Body of pancreas (tissue), 4 donors: Measurements from ENCODE around the gene DNM3. TPM values are rescaled to one million over a fixed set of nuclear protein-coding genes. Genes with fewer than 3 reads are reported as not detected.

ENCODE experiments used
- ATAC-seq: fragments of 150-250 bp; one replicate; pipeline ENCODE4 v1.9.1; 2016
- DNase-seq, 4 donors: peaks; one replicate each; pipeline ENCODE4 v3.0.0-alpha.2; 2019
- H3K27ac ChIP-seq, 4 donors: fragments of 200-600 bp; sonication (generic); 1 replicate in 3 of 4; 2 replicates in 1 of 4; pipeline versions ENCODE4 v1.5.1 to v1.6.1; 2016 to 2019; ENCODE audit warnings: mild to moderate bottlenecking in 1 of 4, mixed read lengths in 1 of 4, moderate library complexity in 1 of 4
- H3K27me3 ChIP-seq, 2 donors: fragments of 200-600 bp; sonication (generic); one replicate each; pipeline ENCODE4 v1.6.0; 2016; ENCODE audit warnings: mild to moderate bottlenecking in 1 of 2
- H3K36me3 ChIP-seq, 2 donors: fragments of 200-600 bp; sonication (generic); replicated peaks in 1 of 2; 2 replicates each; pipeline ENCODE4 v1.5.1; 2016; ENCODE audit warnings: low read depth in 2 of 2; ENCODE audit not compliant: insufficient read depth in 1 of 2
- H3K4me1 ChIP-seq: fragments of 200-600 bp; sonication (generic); one replicate; pipeline ENCODE4 v1.6.0; 2016
- H3K4me3 ChIP-seq, 2 donors: fragments of 200-600 bp; sonication (generic); 1 replicate in 1 of 2; 2 replicates in 1 of 2; pipeline ENCODE4 v1.5.1; 2016 to 2019
- H3K9me3 ChIP-seq, 3 donors: fragments of 200-600 bp; sonication (generic); 1 replicate in 2 of 3; 2 replicates in 1 of 3; pipeline ENCODE4 v1.5.1; 2016
- CTCF ChIP-seq, 7 experiments: fragments of 450-650 bp in 4 of 7; fragments of 200-600 bp in 3 of 7; sonication (generic) in 3 of 7; IDR thresholded peaks; one replicate each; pipeline ENCODE4 v1.5.1; 2016 to 2019; ENCODE audit warnings: antibody characterized with exemption in 7 of 7
- POLR2A ChIP-seq, 3 donors: fragments of 450-650 bp; IDR thresholded peaks; one replicate each; pipeline ENCODE4 v1.6.1; 2016; ENCODE audit warnings: antibody characterized with exemption in 3 of 3, mild to moderate bottlenecking in 2 of 3
- WGBS, 2 donors: methylation state at CpG; one replicate each; pipeline ENCODE4 v1.1.5; 2017; 5-methylcytosine and 5-hydroxymethylcytosine counted together
- intact Hi-C: fragments of 100-400 bp; cut with DNase I; formaldehyde crosslinking; loops from one replicate; pipeline ENCODE4 v1.15.1; 2023
- total RNA-seq, 2 donors: library from RNA; depleted of rRNA; stranded (reverse); fragments of >200 nt; gene quantifications; one replicate each; pipeline ENCODE4 v1.1.0, GENCODE V29; 2016

DNM3 gene
- total RNA-seq, 2 donors from 2014 or later, result 2.9 to 4.0 TPM

GRCh38 chr1:172147541-172147940, 306.2 kb downstream of the DNM3 start:
- H3K36me3 ChIP-seq, result no peaks in the 10 kb centered on the region
- TF ChIP-seq POLR2A (IDR thresholded peaks at IDR 0.05) (no peak), CTCF (IDR thresholded peaks at IDR 0.05) (no peak)
- WGBS, 2 donors, result 46 to 57% methylated on average over 1 of the region's 1 CpG
- intact Hi-C loops, result no loop called here
- DNase-seq, result no peak
- H3K27me3 ChIP-seq, result no peaks in the 10 kb centered on the region
- H3K27ac ChIP-seq, result no peak overlapping the region
- no peaks in the 10 kb centered on the region for H3K9me3 ChIP-seq
- H3K4me3 ChIP-seq, result no peak overlapping the region
- peaks cover 5% of the 10 kb centered on the region for H3K4me1 ChIP-seq
- ATAC-seq, result no peak

DNA sequence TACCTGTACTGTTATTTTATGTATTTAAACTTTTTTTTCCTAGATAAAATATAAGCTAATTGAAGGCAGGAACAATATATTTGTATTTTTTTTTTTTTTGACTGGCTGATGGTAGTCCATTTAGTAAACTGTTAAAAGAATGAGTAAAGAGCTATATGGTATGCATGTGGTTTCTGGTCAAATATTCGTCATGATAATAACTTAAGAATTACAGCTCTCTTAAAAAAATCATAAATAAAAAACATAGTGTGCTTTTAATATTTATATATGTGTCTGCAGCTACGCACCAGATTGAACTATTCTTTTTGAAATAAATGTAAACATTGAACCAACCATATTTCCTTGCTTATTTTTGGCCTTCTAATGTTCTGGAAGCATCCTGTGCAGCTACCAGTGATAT, 306.9 kb downstream of the DNM3 start:
- H3K36me3 ChIP-seq, result no peaks in the 10 kb centered on the region
- no peak for TF ChIP-seq CTCF (IDR thresholded peaks at IDR 0.05)
- no peak for TF ChIP-seq POLR2A (IDR thresholded peaks at IDR 0.05)
- H3K4me3 ChIP-seq, result no peak overlapping the region
- H3K27ac ChIP-seq, result no peak overlapping the region
- DNase-seq (no peak), ATAC-seq (no peak)
- H3K4me1 ChIP-seq, result peaks cover 5% of the 10 kb centered on the region
- no peaks in the 10 kb centered on the region for H3K9me3 ChIP-seq
- WGBS, 2 donors, result 86 to 92% methylated on average over 2 of the region's 2 CpGs
- H3K27me3 ChIP-seq, result no peaks in the 10 kb centered on the region
- intact Hi-C loops, result no loop called here

DNA sequence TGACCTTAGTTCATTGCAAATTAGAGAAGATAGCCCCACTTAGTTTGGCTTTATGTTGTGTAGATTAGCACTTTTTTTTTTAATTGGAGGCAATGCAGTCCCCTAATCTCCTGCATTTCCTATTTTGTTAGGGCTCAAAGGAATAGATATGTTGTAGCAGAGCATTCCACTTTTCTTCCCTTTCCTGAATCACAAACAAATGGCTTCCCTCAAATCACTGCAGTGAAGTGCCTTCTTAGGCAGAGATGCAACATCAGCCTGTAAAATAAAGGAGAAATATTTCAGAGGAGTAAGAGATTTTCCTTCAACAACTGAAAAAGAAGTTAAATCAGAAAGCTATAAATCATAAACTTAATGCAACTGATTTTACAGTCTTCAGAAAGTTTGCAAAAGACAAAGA, 307.4 kb downstream of the DNM3 start:
- ATAC-seq, result no peak
- no peaks in the 10 kb centered on the region for H3K36me3 ChIP-seq
- H3K4me3 ChIP-seq, result no peak overlapping the region
- no peak overlapping the region for H3K27ac ChIP-seq
- TF ChIP-seq POLR2A (IDR thresholded peaks at IDR 0.05) (no peak), CTCF (IDR thresholded peaks at IDR 0.05) (no peak)
- no peaks in the 10 kb centered on the region for H3K27me3 ChIP-seq
- DNase-seq, result no peak
- intact Hi-C loops, result no loop called here
- H3K9me3 ChIP-seq, result no peaks in the 10 kb centered on the region
- H3K4me1 ChIP-seq, result peaks cover 5% of the 10 kb centered on the region

DNA sequence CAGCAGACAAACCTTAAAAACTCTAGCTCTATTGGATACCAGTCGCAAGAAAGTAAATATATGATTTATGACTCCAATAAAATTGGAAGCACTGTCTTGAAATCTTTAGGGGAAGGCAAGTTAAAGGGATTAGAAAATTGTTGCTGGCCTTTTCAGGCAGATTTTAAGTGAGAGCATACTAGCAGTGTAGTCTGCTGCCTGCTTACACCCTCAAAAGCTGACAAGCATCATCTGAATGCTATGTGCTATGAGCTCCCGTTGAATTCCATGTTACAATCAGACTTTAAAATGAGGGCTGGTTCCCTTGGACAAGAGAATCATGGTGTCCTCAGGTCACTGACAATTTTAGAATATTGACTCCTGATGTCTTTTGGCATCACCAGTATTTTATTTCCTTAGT, 308.0 kb downstream of the DNM3 start:
- DNase-seq, result no peak
- TF ChIP-seq CTCF (IDR thresholded peaks at IDR 0.05), result no peak
- no peak for TF ChIP-seq POLR2A (IDR thresholded peaks at IDR 0.05)
- H3K4me3 ChIP-seq, result no peak overlapping the region
- no peaks in the 10 kb centered on the region for H3K36me3 ChIP-seq
- no peak for ATAC-seq
- H3K27me3 ChIP-seq, result no peaks in the 10 kb centered on the region
- WGBS, 2 donors, result 92 to 95% methylated on average over 2 of the region's 2 CpGs
- no peak overlapping the region for H3K27ac ChIP-seq
- H3K4me1 ChIP-seq, result peaks cover 5% of the 10 kb centered on the region
- H3K9me3 ChIP-seq, result no peaks in the 10 kb centered on the region
- intact Hi-C loops, result no loop called here

DNA sequence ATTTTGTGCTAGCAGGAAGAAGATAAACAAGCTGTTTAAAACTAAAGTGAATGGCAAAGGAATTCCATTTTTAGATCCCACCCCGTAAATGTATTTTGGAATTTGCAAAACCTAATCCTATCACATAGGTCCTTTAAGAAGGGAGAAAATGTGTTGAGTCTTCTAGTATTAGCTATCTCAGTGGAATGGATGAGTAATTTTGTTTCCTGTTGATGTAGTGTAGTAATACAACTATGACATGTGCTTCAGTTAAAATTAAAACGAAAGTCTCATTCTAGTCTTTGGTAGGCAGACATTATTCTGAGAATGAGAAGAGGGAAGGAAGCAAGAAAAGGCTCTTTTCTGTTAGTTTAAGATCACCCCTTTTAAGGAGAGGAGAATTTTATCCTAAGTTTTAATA, 313.3 kb downstream of the DNM3 start:
- Histone ChIP-seq H3K9me3 (no peaks in the 10 kb centered on the region), H3K36me3 (no peaks in the 10 kb centered on the region), H3K4me3 (no peak overlapping the region), H3K27ac (no peak overlapping the region), H3K4me1 (no peaks in the 10 kb centered on the region), H3K27me3 (no peaks in the 10 kb centered on the region)
- intact Hi-C loops, result no loop called here
- TF ChIP-seq POLR2A (IDR thresholded peaks at IDR 0.05), result no peak
- TF ChIP-seq CTCF (IDR thresholded peaks at IDR 0.05), result no peak
- DNase-seq (no peak), ATAC-seq (peak; percentile 56)
- 76 to 79% methylated on average over 2 of the region's 2 CpGs for WGBS, 2 donors
